ENCODE results near the gene TAB3. TPM values are rescaled to one million over a fixed set of nuclear protein-coding genes. Genes with fewer than 3 reads are reported as not detected.

The TAB3 gene
- total and polyA plus RNA-seq, 2 of the 4 experiments (the other 2 are of a cell fraction): 4.7 to 6.4 TPM

- H3K4me3 ChIP-seq (ENCODE audit: insufficient read depth, low read depth, low read length): no peak overlapping the region
- no peak overlapping the region for H3K27ac ChIP-seq (ENCODE audit: insufficient read depth, low read length)
- no peak overlapping the region for H4K8ac ChIP-seq (ENCODE audit: low read depth in 2 of 2, low read length in 2 of 2)
- WGBS, 2 experiments (ENCODE audit: extremely low coverage in 2 of 2, insufficient read length in 1 of 2): no CpG with 5 or more reads among the region's 6 CpGs
- no peak overlapping the region for H2AK9ac ChIP-seq (replicated peaks; ENCODE audit: low read depth, low read length, poor library complexity)
- H3K27me3 ChIP-seq (ENCODE audit: control insufficient read depth, insufficient read depth, low read length): peaks cover 2% of the 10 kb centered on the region; the same call in 1 of the 2 replicates
- no peak overlapping the region for H3K23ac ChIP-seq (ENCODE audit: low read depth, low read length)
- no peak overlapping the region for H2AK5ac ChIP-seq (ENCODE audit: low read depth, low read length)
- no TSS peak for BruUV-seq (replicated peaks)
- H3K14ac ChIP-seq (replicated peaks; ENCODE audit: low read depth, low read length): no peak overlapping the region
- H3K4me1 ChIP-seq (ENCODE audit: control insufficient read depth, insufficient read depth, low read length): no peaks in the 10 kb centered on the region
- H3K56ac ChIP-seq (ENCODE audit: extremely low read depth, insufficient read depth, low read length): no peak overlapping the region
- intact Hi-C loops (cut with micrococcal nuclease) (no loop called here), dilution Hi-C loops (cut with HindIII; ENCODE audit: low sequenced_read_pairs, unreplicated experiment) (no loop called here), in situ Hi-C loops (cut with MboI; ENCODE audit: low sequenced_read_pairs) (no loop called here)
- no peak overlapping the region for H2AFZ ChIP-seq (replicated peaks; ENCODE audit: low read length, poor library complexity)
- no peak for TF ChIP-seq NFE2L2 (IDR thresholded peaks at IDR 0.05; ENCODE audit: low read depth, low read length)
- no peaks in the 10 kb centered on the region for H3K9me3 ChIP-seq (ENCODE audit: control insufficient read depth, insufficient read depth, low read length)
- no peak overlapping the region for H2BK20ac ChIP-seq (ENCODE audit: low read depth, low read length)
- no peak overlapping the region for H3K4me2 ChIP-seq (ENCODE audit: low read depth, low read length)
- no peaks in the 10 kb centered on the region for H3K79me1 ChIP-seq (ENCODE audit: low read depth in 1 of 2, low read length in 2 of 2)
- no peaks in the 10 kb centered on the region for H3K9me1 ChIP-seq (ENCODE audit: insufficient read depth, low read length)
- DNase-seq: no peak
- H3K36me3 ChIP-seq (ENCODE audit: control insufficient read depth, insufficient read depth, low read length): no peaks in the 10 kb centered on the region
- no peaks in the 10 kb centered on the region for H4K20me1 ChIP-seq (ENCODE audit: insufficient read depth, low read length)
- no peak overlapping the region for H2BK15ac ChIP-seq (ENCODE audit: low read depth, low read length)
- POLR2A ChIA-PET (ENCODE audit: unreplicated experiment): no interaction called here
- CTCF ChIA-PET: no interaction called here
- no peak overlapping the region for H4K5ac ChIP-seq (ENCODE audit: low read depth, low read length)
- no peak overlapping the region for H3K9ac ChIP-seq (ENCODE audit: low read depth, low read length)
- no peak overlapping the region for H3K18ac ChIP-seq (ENCODE audit: low read depth, low read length)
- H3K4ac ChIP-seq (ENCODE audit: low read depth, low read length): no peak overlapping the region
- no peak overlapping the region for H2BK120ac ChIP-seq (ENCODE audit: low read depth, low read length)
- no peak for ATAC-seq (ENCODE audit: low read depth)
- no peak overlapping the region for H4K91ac ChIP-seq (ENCODE audit: insufficient read depth, low read depth, low read length)
- H2BK5ac ChIP-seq (ENCODE audit: low read depth, low read length, poor library complexity, severe bottlenecking): no peak overlapping the region
Observed at GRCh38 chrX:30930679-30931078, 41.6 kb upstream of the TAB3 start.

Measured in IMR-90 (cell line).